Skeletal muscle cell (primary cell): Measurements from ENCODE around the gene SORCS1.

ENCODE experiments used
- DNase-seq: peaks from one replicate; pipeline ENCODE4 v3.0.0-alpha.2; 2010; ENCODE audit warnings: low read depth
- H3K4me3 ChIP-seq: 2 replicates; pipeline ENCODE4 v1.5.1; 2011; ENCODE audit warnings: low read depth, mild to moderate bottlenecking, control low read depth, low read length, moderate library complexity

SORCS1 gene

DNA sequence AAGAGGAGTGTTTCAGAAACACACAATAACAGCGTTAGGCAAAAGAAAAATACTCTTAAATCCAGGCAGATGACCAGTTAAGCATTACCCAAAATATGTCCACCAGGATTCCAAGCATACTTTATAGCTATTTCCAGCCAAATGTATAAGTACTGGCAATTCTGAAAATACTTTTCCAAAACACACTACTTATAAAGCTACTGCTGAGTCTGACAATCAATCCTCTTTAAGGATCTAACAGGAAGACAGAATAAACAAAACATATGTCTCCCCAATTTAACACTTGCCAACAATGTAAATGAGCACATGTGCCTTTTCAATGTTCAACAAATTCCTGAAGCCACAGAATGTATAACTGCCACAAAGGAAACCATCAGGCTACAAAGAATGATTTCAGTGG lies 370.9 kb downstream of the SORCS1 start:
- DNase-seq: no peak
- H3K4me3 ChIP-seq: no peak overlapping the region

DNA sequence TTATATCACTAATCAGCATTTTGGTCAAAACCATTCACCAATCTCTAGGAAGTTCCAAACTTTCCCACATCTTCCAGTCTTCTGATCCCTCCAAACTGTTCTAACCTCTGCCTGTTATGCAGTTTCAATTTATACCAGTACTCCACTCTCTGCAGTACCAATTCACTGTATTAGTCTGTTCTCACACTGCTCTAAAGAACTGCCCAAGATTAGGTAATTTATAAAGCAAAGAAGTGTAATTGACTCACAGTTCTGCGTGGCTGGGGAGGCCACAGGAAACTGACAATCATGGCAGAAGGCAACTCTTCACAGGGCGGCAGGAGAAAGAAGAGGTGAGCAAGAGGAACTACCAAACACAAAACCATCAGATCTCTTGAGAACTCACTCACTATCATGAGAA lies 374.9 kb downstream of the SORCS1 start:
- DNase-seq: no peak
- H3K4me3 ChIP-seq: no peak overlapping the region

DNA sequence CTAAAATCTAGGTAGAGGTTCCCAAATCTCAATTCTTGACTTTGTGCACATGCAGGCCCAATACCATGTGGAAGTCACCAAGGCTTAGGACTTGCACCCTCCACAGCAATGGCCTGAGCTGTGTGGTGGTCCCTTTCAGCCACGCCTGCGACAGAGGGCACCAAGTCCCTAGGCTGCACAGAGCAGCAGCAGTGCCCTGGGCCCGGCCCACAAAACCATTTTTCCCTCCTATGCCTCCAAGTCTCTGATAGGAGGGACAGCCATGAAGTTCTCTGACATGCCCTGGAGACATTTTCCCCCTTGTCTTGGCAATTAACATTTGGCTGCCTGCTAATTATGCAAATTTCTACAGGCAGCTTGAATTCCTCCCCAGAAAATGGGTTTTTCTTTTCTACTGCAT lies 375.5 kb downstream of the SORCS1 start:
- DNase-seq: no peak
- H3K4me3 ChIP-seq: no peak overlapping the region

DNA sequence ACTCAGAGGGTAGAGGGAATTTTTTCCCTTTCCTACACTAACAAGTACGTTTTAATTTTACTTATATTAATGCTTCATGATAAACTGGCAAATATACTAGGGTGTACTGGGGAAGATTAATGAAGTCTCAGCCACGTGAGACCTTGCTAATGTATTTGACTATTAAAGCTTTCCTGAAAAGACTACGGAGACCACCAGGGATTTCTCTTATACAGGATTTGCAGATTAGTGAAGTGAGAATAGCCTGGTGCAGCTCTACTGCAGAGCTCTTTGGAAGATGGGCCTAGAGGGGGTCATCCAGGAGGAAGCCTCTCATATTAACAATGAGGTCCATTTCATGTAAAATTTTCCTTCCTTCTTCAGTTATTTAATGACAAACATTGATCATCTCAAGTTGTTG lies 379.0 kb downstream of the SORCS1 start:
- no peak overlapping the region for H3K4me3 ChIP-seq
- DNase-seq: no peak

DNA sequence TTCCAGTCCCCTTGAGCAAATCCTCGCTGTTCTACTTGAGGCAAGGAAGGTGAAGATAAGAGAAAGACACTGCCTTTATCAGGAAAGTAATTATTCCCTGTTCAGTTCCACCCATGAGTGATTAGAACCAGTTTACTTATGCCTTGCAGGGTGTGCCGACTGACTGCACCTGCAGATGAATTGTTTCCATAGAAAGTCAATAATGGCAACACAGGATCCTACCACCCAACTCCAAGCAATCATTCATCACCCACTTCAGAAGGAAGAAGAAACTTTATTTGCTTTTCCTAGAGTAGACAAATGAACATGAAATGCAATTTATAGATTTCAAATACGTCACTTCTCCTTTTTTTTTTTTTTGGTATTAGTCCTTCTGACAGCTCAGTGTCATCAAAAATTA lies 383.9 kb downstream of the SORCS1 start:
- no peak for DNase-seq
- H3K4me3 ChIP-seq: no peak overlapping the region

DNA sequence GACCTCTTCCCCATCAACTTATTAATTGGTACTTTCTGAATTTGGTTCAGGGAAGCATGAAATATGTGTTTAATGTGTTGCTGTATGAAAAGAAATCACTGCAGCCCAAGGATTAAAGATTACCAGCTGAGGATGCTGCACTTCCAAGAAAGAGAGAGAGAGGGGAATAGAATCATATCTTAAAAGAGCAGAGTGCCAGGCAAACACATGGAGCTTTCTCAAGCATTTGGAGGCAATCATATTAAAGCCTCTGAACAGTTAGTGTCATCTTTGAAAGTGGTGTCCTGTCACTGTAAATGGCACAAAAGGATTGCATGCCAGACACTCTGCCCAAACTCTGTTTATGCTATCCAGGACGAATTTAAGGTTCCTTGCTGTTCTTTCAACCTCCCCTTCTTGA lies 386.7 kb downstream of the SORCS1 start:
- H3K4me3 ChIP-seq: no peak overlapping the region
- DNase-seq: no peak

DNA sequence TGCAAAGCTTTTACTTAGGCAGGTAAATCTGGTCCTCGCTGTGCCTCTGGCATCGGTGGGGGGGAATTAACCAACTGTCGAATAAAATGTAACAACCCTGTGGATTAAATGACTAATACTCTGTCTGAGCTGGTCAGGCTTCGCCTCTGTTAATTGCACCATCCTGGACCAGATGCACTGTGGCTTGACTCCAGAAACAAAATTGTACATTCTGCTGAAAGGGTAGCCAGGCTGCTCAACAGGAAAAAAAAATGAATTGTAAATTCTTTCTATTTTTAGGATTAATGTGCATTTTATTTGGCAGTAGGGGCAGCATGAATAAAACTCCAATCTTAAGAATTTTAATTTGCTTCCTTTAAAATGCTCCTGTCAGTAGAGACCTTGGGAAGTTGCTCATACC lies 389.4 kb downstream of the SORCS1 start:
- no peak for DNase-seq

DNA sequence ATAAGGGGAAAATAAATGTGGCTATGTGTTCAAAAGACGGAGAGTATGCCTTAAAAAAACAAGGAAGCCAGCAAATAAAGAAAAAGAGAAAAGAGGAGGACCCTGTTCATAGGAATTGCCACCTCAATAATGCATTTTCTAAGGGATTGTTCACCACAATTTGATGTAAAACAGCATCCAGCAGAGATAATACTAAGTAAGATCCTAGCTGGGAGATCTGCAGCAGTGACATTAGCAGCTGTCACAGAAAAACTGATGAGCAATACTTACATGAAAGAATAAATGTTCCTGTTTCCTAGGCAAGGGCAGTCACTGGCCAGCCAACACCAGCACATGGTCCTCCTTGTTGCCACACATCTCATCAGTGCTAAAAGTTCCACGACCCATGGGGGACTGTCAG lies 391.5 kb downstream of the SORCS1 start:
- no peak for DNase-seq
- H3K4me3 ChIP-seq: no peak overlapping the region

More for the DNA sequence above, 389.4 kb downstream of the SORCS1 start:
- H3K4me3 ChIP-seq: no peak overlapping the region

DNA sequence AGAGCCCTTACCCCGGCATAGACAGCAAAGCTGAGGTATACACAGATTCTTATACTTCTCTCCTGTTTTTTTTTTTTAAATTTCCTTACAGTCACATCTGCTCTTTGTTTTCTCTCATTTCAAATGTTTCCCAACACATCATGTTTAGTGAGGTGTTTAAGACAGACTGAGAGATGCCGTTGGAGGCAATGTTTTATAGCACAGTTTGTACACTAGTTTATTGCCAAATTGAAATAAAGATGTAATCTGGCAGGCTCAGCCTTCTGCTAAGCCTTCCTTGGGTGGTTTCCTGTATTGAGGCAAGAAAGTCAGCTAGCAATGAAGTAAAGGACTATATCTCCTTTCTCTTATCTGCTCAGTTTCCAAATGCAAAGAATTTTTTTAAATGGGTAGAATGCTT lies 393.4 kb downstream of the SORCS1 start:
- no peak overlapping the region for H3K4me3 ChIP-seq

DNA sequence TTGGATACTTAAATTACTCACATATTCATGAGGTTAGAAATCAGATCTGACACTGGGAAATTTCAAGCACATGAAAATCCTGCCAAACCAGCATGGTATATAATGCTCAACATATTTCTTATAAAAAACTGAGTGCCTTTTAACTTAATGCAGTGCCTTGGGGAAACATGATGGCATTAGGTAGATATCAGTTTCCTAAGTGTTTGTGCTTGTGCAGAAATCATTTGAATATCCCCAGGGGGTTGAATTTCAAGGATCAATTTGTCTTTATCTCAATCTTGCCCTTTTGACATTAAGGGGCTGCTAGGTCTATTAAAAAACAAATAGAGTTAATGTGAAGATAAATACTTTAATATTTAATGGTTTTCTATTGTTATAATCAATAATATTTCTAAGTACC lies 396.3 kb downstream of the SORCS1 start:
- DNase-seq: no peak
- H3K4me3 ChIP-seq: no peak overlapping the region

More for the DNA sequence above, 393.4 kb downstream of the SORCS1 start:
- DNase-seq: no peak

DNA sequence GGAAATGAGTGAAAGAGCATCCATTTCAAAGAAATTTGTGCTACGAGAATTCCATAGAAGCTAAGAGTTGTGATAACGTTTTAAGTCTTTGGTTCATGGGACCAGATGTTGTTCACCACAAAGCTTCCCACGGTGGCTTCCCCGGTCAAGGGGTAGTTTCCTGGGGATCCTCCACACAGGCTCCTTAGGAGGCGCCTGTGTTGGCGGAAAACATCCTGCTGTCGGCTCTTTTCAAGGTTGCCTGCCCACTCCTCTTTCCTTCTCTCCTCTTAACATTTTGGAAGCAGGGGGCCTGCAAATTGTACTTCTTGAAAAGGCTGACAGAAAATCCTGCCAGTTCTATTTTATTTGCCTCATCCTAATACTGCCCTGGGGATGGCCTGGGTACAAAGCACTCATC lies 398.6 kb downstream of the SORCS1 start:
- no peak for DNase-seq
- H3K4me3 ChIP-seq: no peak overlapping the region

DNA sequence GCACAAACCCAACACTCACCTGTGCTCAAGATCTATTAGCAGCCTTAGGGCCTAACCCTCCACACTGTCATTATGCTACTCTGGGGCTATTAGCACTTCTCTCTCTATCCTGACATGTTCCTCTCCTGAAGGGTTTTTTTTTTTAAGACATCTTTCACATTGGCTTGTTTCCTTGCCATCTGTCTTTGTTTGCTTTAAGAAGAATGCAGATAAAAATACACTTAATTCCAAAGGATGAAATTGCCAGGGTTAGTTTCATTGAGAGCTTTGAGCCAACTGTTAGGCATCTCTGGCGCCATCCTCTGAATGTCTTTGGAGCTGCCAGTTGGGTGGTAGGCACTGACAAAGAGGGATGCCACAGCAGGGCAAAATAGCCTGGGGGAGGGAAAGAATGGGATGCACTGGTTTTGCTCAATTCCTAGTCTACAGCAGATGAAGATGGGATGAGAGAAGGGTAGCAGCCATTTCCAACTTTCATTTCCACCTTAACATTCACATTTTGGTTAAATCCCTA lies 399.2 kb downstream of the SORCS1 start:
- no peak overlapping the region for H3K4me3 ChIP-seq
- no peak for DNase-seq

DNA sequence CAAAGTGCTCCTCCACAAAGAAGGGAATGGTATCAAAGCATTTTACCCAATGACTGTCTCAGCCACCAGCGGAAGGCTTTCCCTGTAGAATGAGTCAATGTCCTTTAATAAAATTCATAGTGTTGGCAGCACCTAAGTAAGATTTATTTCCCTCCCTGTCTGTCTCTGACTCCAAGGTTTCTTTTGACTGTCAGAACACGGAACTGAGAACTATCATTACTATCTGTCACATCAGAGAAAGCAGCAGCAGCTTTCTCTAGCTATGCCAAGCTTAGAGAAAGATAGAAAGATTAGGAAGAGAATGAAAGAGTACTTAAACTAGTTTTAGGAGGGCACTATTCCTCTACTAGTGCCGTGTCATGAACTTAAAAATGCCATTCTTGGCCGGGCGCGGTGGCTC lies 400.1 kb downstream of the SORCS1 start:
- DNase-seq: no peak
- H3K4me3 ChIP-seq: no peak overlapping the region

DNA sequence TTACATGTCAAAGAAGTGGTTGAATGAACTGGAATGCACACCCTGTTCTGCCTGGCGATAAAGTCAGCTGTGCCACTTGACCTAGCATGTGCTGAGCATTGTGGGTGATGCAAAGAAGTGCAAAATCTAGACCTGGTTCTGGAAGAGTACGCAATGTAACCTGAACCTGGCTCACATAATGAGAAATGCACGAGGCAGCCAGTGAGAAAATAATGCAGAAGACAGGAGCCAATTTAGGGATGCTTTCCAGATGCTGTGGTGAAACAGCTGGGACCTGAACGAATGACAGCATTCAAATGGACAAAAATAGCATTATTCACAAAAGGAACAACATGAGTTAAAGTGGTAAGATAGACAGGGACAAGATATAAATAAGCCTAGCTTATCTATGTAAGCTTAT lies 402.6 kb downstream of the SORCS1 start:
- no peak for DNase-seq
- no peak overlapping the region for H3K4me3 ChIP-seq

DNA sequence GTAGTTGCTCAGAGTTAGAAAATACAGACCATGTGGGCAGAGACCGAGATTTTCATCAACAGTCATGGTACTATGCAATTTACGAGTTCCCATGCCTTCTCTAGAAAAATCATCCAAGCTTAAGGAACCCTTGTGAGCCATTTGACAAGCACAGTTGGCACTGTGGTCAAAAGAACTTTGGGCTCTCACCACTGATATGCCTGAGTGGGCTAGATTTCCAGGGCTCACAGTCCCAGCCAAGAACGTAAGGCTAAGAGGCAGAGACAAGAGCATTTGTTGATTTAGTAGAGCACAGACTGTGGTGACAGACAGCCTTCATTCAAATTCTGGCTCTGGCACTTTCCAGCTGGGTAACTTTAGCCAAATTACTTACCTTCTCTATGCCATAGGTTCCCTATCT lies 407.0 kb downstream of the SORCS1 start:
- no peak overlapping the region for H3K4me3 ChIP-seq
- no peak for DNase-seq

DNA sequence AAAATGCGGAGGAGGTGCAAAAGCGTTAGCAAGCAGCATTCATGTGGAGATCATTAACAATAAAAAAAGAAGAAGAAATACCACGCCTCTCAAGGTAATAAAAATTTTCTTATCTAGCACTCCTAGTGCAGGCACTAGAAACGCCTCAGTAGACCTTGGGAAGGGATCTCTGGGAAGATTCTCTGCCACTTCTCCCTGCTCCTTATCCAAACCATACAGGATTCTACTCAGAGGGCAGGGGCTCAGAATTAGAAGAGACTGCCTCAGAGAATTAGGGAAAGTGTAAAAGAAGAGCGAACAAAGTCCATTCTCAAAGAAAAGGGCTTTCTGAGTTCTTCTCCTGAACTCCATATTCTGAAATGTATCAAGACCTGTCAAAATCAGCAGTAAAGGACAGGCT lies 413.4 kb downstream of the SORCS1 start:
- no peak overlapping the region for H3K4me3 ChIP-seq
- DNase-seq: no peak

DNA sequence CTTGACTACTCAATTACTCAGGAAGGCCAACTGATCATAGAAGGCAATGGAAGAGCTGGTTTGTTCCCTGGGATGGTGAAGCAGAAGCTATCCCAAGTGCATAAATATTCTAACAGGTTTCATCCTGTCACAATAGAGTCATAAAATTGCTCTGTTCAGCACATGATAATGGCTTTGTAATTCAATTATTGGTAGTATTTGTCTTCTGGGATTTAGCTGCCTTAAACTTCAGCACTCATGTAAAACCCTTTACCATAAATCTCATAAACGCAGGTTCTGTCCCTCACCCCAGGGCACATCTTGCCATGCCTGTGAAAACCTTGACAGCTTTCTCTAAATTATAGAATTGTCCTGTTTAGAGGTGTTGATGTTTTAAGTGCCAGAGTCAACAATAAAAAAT lies 417.6 kb downstream of the SORCS1 start:
- DNase-seq: no peak
- no peak overlapping the region for H3K4me3 ChIP-seq

DNA sequence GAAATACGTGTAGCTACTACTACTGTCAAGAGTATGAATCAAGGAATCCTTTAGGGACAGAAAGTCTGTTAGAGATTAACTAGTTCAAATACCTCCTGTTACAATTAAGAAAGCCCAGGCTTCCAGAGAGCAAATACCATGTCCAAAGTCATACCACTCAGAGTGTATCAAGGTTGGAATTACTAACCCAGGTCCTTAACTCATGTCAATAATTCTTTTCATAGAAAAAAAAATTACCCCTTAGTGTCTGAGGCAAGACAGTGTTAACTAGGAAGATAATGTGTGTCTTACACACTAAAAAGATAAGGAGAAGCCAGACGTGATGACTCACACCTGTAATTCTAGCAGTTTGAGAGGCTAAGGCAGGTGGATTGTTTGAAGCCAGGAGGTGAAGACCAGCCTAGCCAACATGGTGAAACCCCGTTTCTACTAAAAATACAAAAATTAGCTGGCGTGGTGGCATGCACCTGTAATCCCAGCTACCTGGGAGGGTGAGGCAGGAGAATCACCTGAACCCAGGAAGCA lies 423.4 kb downstream of the SORCS1 start:
- H3K4me3 ChIP-seq: no peak overlapping the region
- DNase-seq: no peak

DNA sequence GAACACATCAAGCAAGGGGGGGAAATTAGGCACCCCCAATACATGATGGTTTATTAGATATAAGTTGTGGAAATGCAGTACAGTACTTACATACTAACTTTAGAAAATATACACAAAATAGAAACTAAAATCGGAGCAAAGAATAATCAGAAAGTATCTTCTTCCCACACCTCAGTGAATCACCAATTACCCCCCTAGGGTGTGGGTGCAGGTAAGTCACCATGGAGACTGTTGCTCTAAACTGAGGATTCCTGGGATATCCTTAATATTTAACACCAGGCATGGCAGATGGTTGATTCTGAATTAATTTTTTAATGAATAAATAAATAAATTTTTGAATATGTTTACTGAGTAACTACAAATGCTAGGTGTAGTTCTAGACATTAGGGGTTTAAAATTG lies 424.4 kb downstream of the SORCS1 start:
- no peak for DNase-seq
- H3K4me3 ChIP-seq: no peak overlapping the region

DNA sequence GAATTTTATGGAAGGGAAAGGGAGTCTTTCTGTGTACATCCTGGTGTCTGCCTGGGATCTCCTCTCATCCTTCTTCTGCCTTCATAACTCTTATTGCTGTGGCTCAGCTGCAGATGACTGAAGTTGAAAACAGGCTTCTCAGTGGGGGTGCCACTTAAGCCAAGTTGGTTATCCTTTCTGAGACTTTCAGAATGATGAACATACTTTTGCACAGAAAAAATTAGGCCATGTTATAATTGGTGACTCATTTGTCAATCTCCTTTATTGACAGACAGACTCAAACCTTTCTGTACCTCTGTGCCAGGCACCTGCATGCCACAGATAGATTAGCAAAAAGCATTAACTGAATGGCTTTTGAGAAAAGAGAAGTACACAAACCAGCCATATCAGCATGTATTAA lies 430.3 kb downstream of the SORCS1 start:
- DNase-seq: no peak
- H3K4me3 ChIP-seq: no peak overlapping the region

DNA sequence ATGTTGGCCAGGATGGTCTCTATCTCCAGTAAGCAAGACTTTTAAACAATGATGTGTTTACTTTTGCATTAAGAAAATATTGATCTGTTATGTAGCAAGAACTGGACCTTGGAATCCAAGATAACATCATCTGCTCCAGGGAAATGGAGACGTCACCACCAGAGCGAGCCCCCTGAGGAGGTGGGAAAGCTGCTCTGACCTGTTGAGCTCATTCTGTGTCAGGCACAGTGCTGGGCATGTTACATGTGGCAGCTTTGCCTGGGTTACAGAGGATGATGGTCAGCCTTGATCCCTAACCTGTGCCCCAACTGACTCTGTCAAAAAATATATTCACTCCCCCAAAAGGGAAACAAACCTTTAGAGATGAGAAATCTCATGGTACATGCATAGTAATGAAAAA lies 436.3 kb downstream of the SORCS1 start:
- H3K4me3 ChIP-seq: no peak overlapping the region
- no peak for DNase-seq

DNA sequence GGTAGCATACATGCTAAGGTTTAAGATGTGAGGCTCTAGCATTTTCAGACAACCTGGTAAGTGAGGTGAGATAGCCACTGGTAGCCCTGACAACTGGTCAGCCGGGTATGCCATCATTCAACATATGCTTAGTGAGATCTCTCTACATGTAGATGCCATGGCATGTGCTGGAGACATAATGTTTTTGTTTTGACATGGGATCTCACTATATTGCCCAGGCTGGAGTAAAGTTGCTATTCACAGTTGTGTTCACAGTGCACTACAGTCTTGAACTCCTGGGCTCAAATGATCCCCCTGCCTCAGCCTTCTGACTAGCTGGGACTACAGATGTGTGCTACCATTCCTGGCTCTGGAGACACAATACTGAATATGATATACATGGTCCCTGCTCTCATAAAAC lies 437.3 kb downstream of the SORCS1 start:
- no peak overlapping the region for H3K4me3 ChIP-seq
- DNase-seq: no peak
